IPS DF 19.7 (cell line): ENCODE results near the gene PCDHA13.
"Not testable (repeated sequence)": the region's sequence is repeated elsewhere in the genome, so short reads cannot be mapped to it uniquely, and the experiment has no call there.

Experiments
- DNase-seq: peaks from one replicate; pipeline ENCODE4 v3.0.0-alpha.2; 2013; ENCODE audit warnings: low read depth, low spot score

The PCDHA13 gene

GRCh38 chr5:140868721-140869554, 13.0 kb upstream of the PCDHA13 start, which contains the start of gene PCDHA11:
PCDHA11 (plus strand) TSS chr5:140868957; CDS start chr5:140869104, 147 bp downstream.
- no peak for DNase-seq

- no peak for DNase-seq
Observed at GRCh38 chr5:140869555-140869886, 12.4 kb upstream of the PCDHA13 start.

- DNase-seq: no peak
Observed at GRCh38 chr5:140870221-140871201, 11.4 kb upstream of the PCDHA13 start.

- DNase-seq: no peak
Observed at GRCh38 chr5:140875085-140876065, 6.5 kb upstream of the PCDHA13 start, which contains the start of gene PCDHA12. PCDHA12 (plus strand) TSS chr5:140875308; CDS start chr5:140875473, 165 bp downstream.

GRCh38 chr5:140876541-140877261, 5.2 kb upstream of the PCDHA13 start:
- not testable (repeated sequence) for DNase-seq

GRCh38 chr5:140877262-140877581, 4.7 kb upstream of the PCDHA13 start:
- no peak for DNase-seq

GRCh38 chr5:140882591-140882899, 621 bp downstream of the PCDHA13 start:
- DNase-seq: no peak

- DNase-seq: no peak
Observed at GRCh38 chr5:140883373-140883772, 1.4 kb downstream of the PCDHA13 start.

- no peak for DNase-seq
Observed at GRCh38 chr5:140883927-140884697, 2.2 kb downstream of the PCDHA13 start.

GRCh38 chr5:140916325-140916724, 34.4 kb downstream of the PCDHA13 start:
- no peak for DNase-seq

GRCh38 chr5:140923601-140924000, 41.7 kb downstream of the PCDHA13 start:
- DNase-seq: no peak

- DNase-seq: peak; percentile 25
Observed at GRCh38 chr5:140925806-140926442, 44.0 kb downstream of the PCDHA13 start, which contains the start of gene PCDHAC1. PCDHAC1 (plus strand) TSS chr5:140926299; CDS start chr5:140926893, 594 bp downstream.

GRCh38 chr5:140926443-140927227, 44.7 kb downstream of the PCDHA13 start:
- DNase-seq: peak; percentile 65

- peak; percentile 3 for DNase-seq
Observed at GRCh38 chr5:140927228-140927573, 45.3 kb downstream of the PCDHA13 start.
